GM12865 (cell line): ENCODE measurements around the gene CCDC97.

Experiments used
- DNase-seq: peaks from one replicate; pipeline ENCODE4 v3.0.0; 2010; ENCODE audit warnings: low read depth
- H3K4me3 ChIP-seq: 2 replicates; pipeline ENCODE4 v1.5.1; 2011; ENCODE audit warnings: mild to moderate bottlenecking, low read depth, low read length, control low read depth
- CTCF ChIP-seq: IDR thresholded peaks from 2 replicates; pipeline ENCODE4 v1.5.1; 2011; ENCODE audit warnings: low read length, control low read depth, low read depth, inconsistent platforms; ENCODE audit not compliant: insufficient read depth; ENCODE audit errors: missing control alignments

Gene CCDC97

GRCh38 chr19:41324921-41325639 lies 15.1 kb downstream of the CCDC97 start:
- DNase-seq: no peak
- TF ChIP-seq CTCF: no peak
- H3K4me3 ChIP-seq: no peak overlapping the region

DNA sequence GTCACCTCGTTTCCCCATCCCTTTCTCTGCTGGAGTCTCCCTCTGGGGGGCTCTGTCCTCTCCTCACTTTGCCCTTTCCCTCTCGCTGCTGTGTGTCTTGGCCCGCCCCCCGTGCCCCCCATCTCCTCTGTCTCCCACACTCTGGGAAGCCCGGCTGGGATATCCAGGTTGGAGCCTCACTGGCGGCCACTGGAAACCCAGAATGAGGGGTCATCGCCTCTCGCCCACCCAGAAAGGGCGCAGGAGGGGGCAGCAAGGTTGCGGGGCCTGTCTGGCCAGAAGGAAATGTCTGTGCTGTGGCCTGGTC lies 15.6 kb downstream of the CCDC97 start:
- H3K4me3 ChIP-seq: no peak overlapping the region
- no peak for TF ChIP-seq CTCF
- DNase-seq: no peak

- H3K4me3 ChIP-seq: peak overlapping the region; percentile 62; the same call in 1 of the 2 replicates
- TF ChIP-seq CTCF: no peak
- DNase-seq: peak; percentile 84
These were observed 16.2 kb downstream of the CCDC97 start for GRCh38 chr19:41325947-41326706.

DNA sequence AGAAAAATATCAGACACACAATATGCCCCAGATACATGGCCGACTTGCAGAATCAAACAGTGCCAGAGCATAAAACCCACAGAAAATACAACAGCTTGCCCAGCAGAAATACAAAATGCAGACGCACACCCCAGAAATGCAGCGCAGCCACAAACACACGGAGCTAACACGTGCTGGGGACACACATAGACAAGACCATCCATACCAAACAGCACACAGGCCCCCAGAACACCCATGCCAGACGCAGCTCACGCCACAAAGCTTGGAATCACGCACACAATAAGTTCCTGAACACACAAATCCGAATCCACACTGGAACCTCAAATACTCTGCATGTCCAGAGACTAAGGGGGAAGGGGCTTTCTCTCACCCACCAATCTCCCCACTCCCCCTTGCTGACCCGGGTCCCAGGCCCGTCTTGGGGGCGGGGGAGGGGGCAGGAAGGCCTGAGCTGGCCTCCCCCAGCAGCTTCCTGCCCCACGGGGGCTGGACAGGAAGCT lies 17.2 kb downstream of the CCDC97 start:
- peak overlapping the region; percentile 62 for H3K4me3 ChIP-seq
- peak; percentile 37 for DNase-seq
- TF ChIP-seq CTCF: no peak

DNA sequence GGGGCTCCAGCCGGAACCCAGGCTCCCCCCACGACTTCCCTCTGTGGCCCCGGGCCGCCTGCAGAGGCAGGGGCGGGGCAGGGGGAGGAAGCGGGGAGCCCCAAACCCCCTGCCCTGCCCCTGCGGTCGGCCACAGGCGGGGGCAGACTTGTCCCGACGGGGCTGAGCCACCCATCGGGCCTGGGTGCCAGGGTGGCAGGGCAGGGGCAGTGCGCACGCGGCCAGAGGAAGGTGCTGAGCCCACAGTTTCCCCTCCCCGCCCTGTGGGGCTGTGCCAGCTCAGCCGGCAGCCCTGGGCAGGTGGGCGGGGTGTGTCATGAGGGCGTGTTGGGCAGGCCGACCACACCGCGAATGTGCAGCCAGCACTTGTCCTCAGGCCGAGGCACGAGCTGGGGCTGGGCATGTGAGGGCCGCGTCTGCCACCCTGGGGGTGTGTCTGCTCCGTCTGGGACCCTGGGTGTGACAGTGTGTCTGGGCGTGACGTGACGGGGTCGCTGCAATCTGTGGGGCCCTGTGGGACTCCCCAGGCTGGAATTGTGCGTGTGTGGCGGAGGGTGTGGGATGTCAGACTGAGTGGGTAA lies 17.7 kb downstream of the CCDC97 start:
- no peak for TF ChIP-seq CTCF
- peak; percentile 84 for DNase-seq
- peak overlapping the region; percentile 62 for H3K4me3 ChIP-seq

- DNase-seq: peak; percentile 43
- peak overlapping the region; percentile 62 for H3K4me3 ChIP-seq
- no peak for TF ChIP-seq CTCF
These were observed 18.3 kb downstream of the CCDC97 start for GRCh38 chr19:41328157-41328841.
